HepG2 (cell line): ENCODE data around the gene AP2A2. TPM values are rescaled to one million over a fixed set of nuclear protein-coding genes. Genes with fewer than 3 reads are reported as not detected.

Source experiments
- ATAC-seq: fragments of 200-7000 bp; cut with Tn5 transposase; 3 replicates; pipeline ENCODE4 v1.9.1; 2020; ENCODE audit warnings: mild to moderate bottlenecking, moderate library complexity
- BruUV-seq: library from RNA; stranded (reverse); fragments of 400-500 nt; replicated peaks from 2 replicates; lab custom pipeline; 2021; lab: Mats Ljungman, UMichigan
- CTCF ChIA-PET: fragments of 300-600 bp; formaldehyde crosslinking; extraction: SDS; loops from one replicate; lab custom pipeline; 2021; ENCODE audit warnings: low total read pairs, inconsistent platforms, low intra/inter-chr PET ratio; lab: Yijun Ruan, JAX
- POLR2A ChIA-PET: fragments of 350-600 bp; sonication (Branson Sonifier 250); formaldehyde crosslinking; loops from one replicate; lab custom pipeline; 2020; ENCODE audit warnings: antibody characterized with exemption, inconsistent platforms; lab: Yijun Ruan, JAX
- DNase-seq: peaks from one replicate; pipeline ENCODE4 v3.0.0-alpha.2; 2015; ENCODE audit warnings: low spot score
- FAIRE-seq: peaks from 3 replicates; lab custom pipeline; 2011; peaks lifted over from hg19 to GRCh38; lab: Jason Lieb, UNC
- H2AFZ ChIP-seq: one replicate; pipeline ENCODE4 v1.6.1; 2011; ENCODE audit warnings: low read length, inconsistent platforms
- H3K27ac ChIP-seq: fragments of 300-600 bp; 3 replicates; pipeline ENCODE4 v1.8.0; 2011; ENCODE audit warnings: mixed run types, mild to moderate bottlenecking, mixed read lengths, low read length, inconsistent platforms; ENCODE audit not compliant: insufficient read depth; ENCODE audit errors: extremely low read length
- H3K27me3 ChIP-seq, 2 experiments: fragments of 200-600 bp in 1 of 2; 2 replicates in 1 of 2; 3 replicates in 1 of 2; pipeline versions ENCODE4 v1.6.0 to v1.8.0; 2011; ENCODE audit warnings: low read length in 2 of 2, mild to moderate bottlenecking in 2 of 2, moderate library complexity in 2 of 2, inconsistent platforms in 1 of 2; ENCODE audit not compliant: insufficient read depth in 2 of 2, control insufficient read depth in 1 of 2
- H3K36me3 ChIP-seq, 2 experiments: fragments of 200-600 bp in 1 of 2; replicated peaks in 1 of 2; 2 replicates in 1 of 2; 3 replicates in 1 of 2; pipeline versions ENCODE4 v1.5.1 to v1.8.0; 2011; ENCODE audit warnings: low read length in 2 of 2, inconsistent platforms in 1 of 2; ENCODE audit not compliant: insufficient read depth in 2 of 2, control insufficient read depth in 1 of 2
- H3K4me1 ChIP-seq: 2 replicates; pipeline ENCODE4 v1.5.1; 2012; ENCODE audit warnings: low read length, inconsistent platforms; ENCODE audit not compliant: insufficient read depth
- H3K4me2 ChIP-seq: 2 replicates; pipeline ENCODE4 v1.6.0; 2011; ENCODE audit warnings: low read depth, low read length, inconsistent platforms
- H3K4me3 ChIP-seq, 3 experiments: fragments of 200-600 bp in 1 of 3; sonication (generic), shearing (Covaris generic) in 1 of 3; replicated peaks in 1 of 3; 2 replicates each; pipeline ENCODE4 v1.5.1; 2011 to 2016; ENCODE audit warnings: low read length in 3 of 3, inconsistent platforms in 2 of 3, low read depth in 2 of 3, mild to moderate bottlenecking in 2 of 3, control low read depth in 1 of 3, mixed read lengths in 1 of 3; ENCODE audit not compliant: insufficient read depth in 1 of 3
- H3K79me2 ChIP-seq: one replicate; pipeline ENCODE4 v1.6.1; 2011; ENCODE audit warnings: low read length, inconsistent platforms; ENCODE audit not compliant: insufficient read depth
- H3K9ac ChIP-seq: 2 replicates; pipeline ENCODE4 v1.6.0; 2011; ENCODE audit warnings: mild to moderate bottlenecking, low read depth, low read length, inconsistent platforms; ENCODE audit not compliant: insufficient read depth
- H3K9me3 ChIP-seq: 2 replicates; pipeline ENCODE4 v1.5.1; 2012; ENCODE audit warnings: mild to moderate bottlenecking, low read length
- H4K20me1 ChIP-seq: 2 replicates; pipeline ENCODE4 v1.6.0; 2011; ENCODE audit warnings: inconsistent platforms, mild to moderate bottlenecking, low read length, moderate library complexity; ENCODE audit not compliant: insufficient read depth
- AGO2 ChIP-seq: fragments of 200-400 bp; formaldehyde crosslinking; optimal IDR thresholded peaks from 2 replicates; pipeline ENCODE3; 2017; ENCODE audit warnings: mild to moderate bottlenecking, low read depth, low read length, moderate library complexity
- KMT2B ChIP-seq: IDR thresholded peaks from 2 replicates; pipeline ENCODE4 v1.6.1; 2016; ENCODE audit warnings: missing genetic modification reagents, missing compliant biosample characterization
- U2AF2 ChIP-seq: fragments of 200-400 bp; formaldehyde crosslinking; IDR thresholded peaks from 2 replicates; pipeline ENCODE4 v1.6.1; 2017; ENCODE audit warnings: low read depth, mild to moderate bottlenecking, low read length
- ZHX1 ChIP-seq: sonication (generic); formaldehyde crosslinking; IDR thresholded peaks from 2 replicates; pipeline ENCODE4 v1.8.1; 2022; ENCODE audit warnings: low read depth, mild to moderate bottlenecking, missing genetic modification reagents
- WGBS: methylation state at CpG from one replicate; pipeline ENCODE4 v1.1.6; 2017; ENCODE audit warnings: low lambda C conversion rate; 5-methylcytosine and 5-hydroxymethylcytosine counted together
- in situ Hi-C: cut with HindIII; loops from 2 replicates; pipeline ENCODE4 v1.10.0; 2017; ENCODE audit warnings: low pct_unique_long_range_greater_than_20kb; ENCODE audit not compliant: extremely low pct_ligation_motif_present
- intact Hi-C: fragments of 100-400 bp; cut with micrococcal nuclease; formaldehyde crosslinking; loops from one replicate; pipeline ENCODE4 v1.10.0; 2022; ENCODE audit not compliant: unreplicated experiment
- polyA plus RNA-seq, 8 experiments: library from polyadenylated mRNA; depleted of rRNA in 3 of 8; stranded (reverse) in 7 of 8; unstranded in 1 of 8; fragments of >200 nt; fragmentation: Illumina TruSeq in 4 of 8; extraction: Trizol in 4 of 8; gene quantifications; 2 replicates each; pipeline versions ENCODE4 v1.2.1 to v1.2.3, GENCODE V29; 2011 to 2016; ENCODE audit warnings: low read depth in 4 of 8, missing spikeins in 1 of 8, mixed read lengths in 1 of 8; ENCODE audit not compliant: insufficient read depth in 1 of 8
- total RNA-seq, 5 experiments: library from RNA; depleted of rRNA; stranded (reverse); fragments of >200 nt; fragmentation: Illumina TruSeq; extraction: Trizol; gene quantifications; 2 replicates each; pipeline ENCODE4 v1.2.3, GENCODE V29; 2016; ENCODE audit warnings: low read depth in 1 of 5

Gene AP2A2
- total and polyA plus RNA-seq, 2 of the 13 experiments (the other 11 are each of a cell fraction or from before 2014, with no cell fraction given): 25.7 to 75.7 TPM

- TF ChIP-seq ZHX1 (CRISPR knock-in tag) (no peak), U2AF2 (no peak), AGO2 (no peak)
These were observed 94.7 kb downstream of the AP2A2 start (continued) for GRCh38 chr11:1020211-1020905.

DNA sequence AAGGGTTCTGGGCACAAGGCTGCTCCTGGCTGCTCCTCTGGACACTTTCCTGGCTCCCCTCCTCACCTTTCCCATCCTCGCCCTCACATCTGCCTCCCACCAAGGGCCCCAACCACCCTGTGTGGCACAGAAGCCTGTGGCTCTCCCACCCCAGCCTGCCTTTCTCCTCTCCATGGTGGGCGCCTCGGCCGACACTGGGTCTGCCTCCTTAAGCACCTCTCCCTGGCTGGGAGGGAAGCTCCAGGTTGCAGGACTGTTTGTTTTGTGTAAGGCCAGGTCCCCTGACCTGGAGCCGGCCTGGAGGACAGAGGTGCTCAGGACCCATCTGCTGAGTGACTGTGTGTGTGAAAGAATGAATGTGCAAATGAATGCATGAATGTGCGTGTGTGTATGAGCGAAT lies 96.7 kb downstream of the AP2A2 start:
- no peak for TF ChIP-seq KMT2B (CRISPR knock-in tag)
- TF ChIP-seq, all 625 proteins: peak for 0
- Histone ChIP-seq H3K4me3 (no peak overlapping the region), H3K79me2 (no peaks in the 10 kb centered on the region), H3K9ac (no peak overlapping the region), H4K20me1 (no peaks in the 10 kb centered on the region), H3K27me3 (peaks cover 2 to 8% of the 10 kb centered on the region in 2 experiments; a peak in 3 of 5 replicates), H3K36me3 (no peaks in the 10 kb centered on the region), H3K4me1 (no peaks in the 10 kb centered on the region), H3K27ac (no peak overlapping the region), H2AFZ (no peak overlapping the region), H3K9me3 (no peaks in the 10 kb centered on the region), H3K4me2 (no peak overlapping the region)
- BruUV-seq: no TSS peak
- intact Hi-C loops (no loop called here), in situ Hi-C loops (no loop called here)
- CTCF ChIA-PET: no interaction called here
- DNase-seq: no peak
- no peak for ATAC-seq
- WGBS: 70% methylated on average over 7 of the region's 7 CpGs
- POLR2A ChIA-PET: no interaction called here
- FAIRE-seq: no peak
